ENCODE data around the gene HECTD3. TPM values are rescaled to one million over a fixed set of nuclear protein-coding genes. Genes with fewer than 3 reads are reported as not detected.

HECTD3 gene
- total RNA-seq, 1 experiment from 2014 or later = 25.3 TPM

DNA sequence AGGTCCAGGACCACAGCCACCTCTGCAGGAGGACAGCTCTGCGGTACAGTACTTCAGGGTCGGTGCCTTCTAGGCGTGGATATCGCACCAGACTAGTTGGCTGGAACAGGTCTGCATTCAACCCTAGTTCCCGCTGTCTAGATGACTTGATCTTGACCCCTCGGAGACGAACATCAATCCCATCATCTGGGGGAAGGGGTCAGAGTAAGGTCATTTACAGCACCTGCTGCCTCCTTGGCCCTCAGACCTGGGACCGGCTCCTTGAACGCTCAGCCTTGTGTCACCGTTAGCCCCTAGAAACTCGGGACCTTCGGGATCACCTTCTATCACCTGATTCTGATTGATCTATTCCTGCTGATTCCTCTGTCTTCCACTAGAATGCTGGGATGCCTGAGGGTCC is 2.6 kb downstream of the HECTD3 start:
- CTCF ChIA-PET = no interaction called here
- H3K36me3 ChIP-seq (ENCODE audit: low read depth, low read length) = peaks cover 14% of the 10 kb centered on the region
- H3F3A ChIP-seq (ENCODE audit: low read length, unreplicated experiment) = no peaks in the 10 kb centered on the region
- DNase-seq (no peak), ATAC-seq (no peak)
- H3K79me2 ChIP-seq (ENCODE audit: low read length) = peaks cover 22% of the 10 kb centered on the region
- H3K27me3 ChIP-seq (ENCODE audit: low read length) = no peaks in the 10 kb centered on the region
- H3K4me2 ChIP-seq (ENCODE audit: low read length) = no peak overlapping the region
- no peak for TF ChIP-seq EZH2 (IDR thresholded peaks at IDR 0.05; ENCODE audit: low read length, unreplicated experiment)
- TF ChIP-seq EZH2phosphoT487 (IDR thresholded peaks at IDR 0.05; ENCODE audit: borderline replicate concordance, low read length) = no peak
- TF ChIP-seq, protein P1, sequence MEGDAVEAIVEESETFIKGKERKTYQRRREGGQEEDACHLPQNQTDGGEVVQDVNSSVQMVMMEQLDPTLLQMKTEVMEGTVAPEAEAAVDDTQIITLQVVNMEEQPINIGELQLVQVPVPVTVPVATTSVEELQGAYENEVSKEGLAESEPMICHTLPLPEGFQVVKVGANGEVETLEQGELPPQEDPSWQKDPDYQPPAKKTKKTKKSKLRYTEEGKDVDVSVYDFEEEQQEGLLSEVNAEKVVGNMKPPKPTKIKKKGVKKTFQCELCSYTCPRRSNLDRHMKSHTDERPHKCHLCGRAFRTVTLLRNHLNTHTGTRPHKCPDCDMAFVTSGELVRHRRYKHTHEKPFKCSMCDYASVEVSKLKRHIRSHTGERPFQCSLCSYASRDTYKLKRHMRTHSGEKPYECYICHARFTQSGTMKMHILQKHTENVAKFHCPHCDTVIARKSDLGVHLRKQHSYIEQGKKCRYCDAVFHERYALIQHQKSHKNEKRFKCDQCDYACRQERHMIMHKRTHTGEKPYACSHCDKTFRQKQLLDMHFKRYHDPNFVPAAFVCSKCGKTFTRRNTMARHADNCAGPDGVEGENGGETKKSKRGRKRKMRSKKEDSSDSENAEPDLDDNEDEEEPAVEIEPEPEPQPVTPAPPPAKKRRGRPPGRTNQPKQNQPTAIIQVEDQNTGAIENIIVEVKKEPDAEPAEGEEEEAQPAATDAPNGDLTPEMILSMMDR (conservative IDR thresholded peaks at IDR 0.05; ENCODE audit: low read depth, low read length) = no peak
- no peaks in the 10 kb centered on the region for H3K9me3 ChIP-seq (ENCODE audit: low read length)
- BruUV-seq (replicated peaks) = no TSS peak
- H4K20me1 ChIP-seq (ENCODE audit: low read length) = no peaks in the 10 kb centered on the region
- H2AFZ ChIP-seq (ENCODE audit: low read length) = no peak overlapping the region
- H3K27ac ChIP-seq (ENCODE audit: low read length) = no peak overlapping the region
- intact Hi-C loops (cut with micrococcal nuclease) = no loop called here
- peaks cover 20% of the 10 kb centered on the region for H3K4me1 ChIP-seq (ENCODE audit: insufficient read depth, low read length)
- H3K9ac ChIP-seq (ENCODE audit: low read length) = no peak overlapping the region
- POLR2A ChIA-PET (ENCODE audit: unreplicated experiment) = interaction anchor here (0.6 kb wide), 1 partner anchor 22 kb away, joined by 5 read pairs; the partner anchor contains the start of gene EIF2B3
- no peaks in the 10 kb centered on the region for H3K9me2 ChIP-seq (replicated peaks; ENCODE audit: low read length)
- H3K4me3 ChIP-seq (ENCODE audit: low read length) = no peak overlapping the region

DNA sequence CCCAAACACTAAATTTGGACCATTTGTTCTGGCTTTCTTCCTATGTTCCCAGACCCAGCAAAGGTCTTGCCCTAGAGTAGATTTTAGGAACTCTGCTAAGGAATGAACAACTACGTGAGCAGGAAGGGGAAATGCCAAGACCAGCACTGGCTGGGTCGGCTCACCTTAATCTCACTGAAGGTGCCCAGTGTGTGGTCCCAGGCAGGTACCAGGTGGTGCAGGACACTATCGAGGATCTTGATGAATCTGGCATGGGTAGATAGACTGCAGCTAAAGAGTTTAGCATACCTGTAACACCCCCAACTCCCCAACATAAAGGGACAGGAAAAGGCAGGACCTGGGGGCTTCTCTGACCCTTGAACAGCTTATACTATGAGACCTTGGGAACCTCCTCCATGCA is 3.0 kb downstream of the HECTD3 start:
- ChIA-PET CTCF (no interaction called here), POLR2A (ENCODE audit: unreplicated experiment) (interaction anchor here (0.6 kb wide), 1 partner anchor 22 kb away, joined by 5 read pairs; the partner anchor contains the start of gene EIF2B3)
- Histone ChIP-seq H3K4me2 (ENCODE audit: low read length) (no peak overlapping the region), H3K27me3 (ENCODE audit: low read length) (no peaks in the 10 kb centered on the region), H3K9me3 (ENCODE audit: low read length) (no peaks in the 10 kb centered on the region), H4K20me1 (ENCODE audit: low read length) (no peaks in the 10 kb centered on the region), H3K79me2 (ENCODE audit: low read length) (peaks cover 17% of the 10 kb centered on the region), H3K9me2 (replicated peaks; ENCODE audit: low read length) (no peaks in the 10 kb centered on the region), H3F3A (ENCODE audit: low read length, unreplicated experiment) (no peaks in the 10 kb centered on the region), H3K4me1 (ENCODE audit: insufficient read depth, low read length) (peaks cover 16% of the 10 kb centered on the region), H3K4me3 (ENCODE audit: low read length) (no peak overlapping the region), H3K36me3 (ENCODE audit: low read depth, low read length) (peaks cover 18% of the 10 kb centered on the region), H3K9ac (ENCODE audit: low read length) (no peak overlapping the region), H2AFZ (ENCODE audit: low read length) (no peak overlapping the region), H3K27ac (ENCODE audit: low read length) (no peak overlapping the region)
- intact Hi-C loops (cut with micrococcal nuclease) = no loop called here
- BruUV-seq (replicated peaks) = no TSS peak
- DNase-seq = no peak
- TF ChIP-seq, protein P1 (conservative IDR thresholded peaks at IDR 0.05; ENCODE audit: low read depth, low read length) = no peak
- TF ChIP-seq EZH2 (IDR thresholded peaks at IDR 0.05; ENCODE audit: low read length, unreplicated experiment) (no peak), EZH2phosphoT487 (IDR thresholded peaks at IDR 0.05; ENCODE audit: borderline replicate concordance, low read length) (no peak)
- no peak for ATAC-seq

DNA sequence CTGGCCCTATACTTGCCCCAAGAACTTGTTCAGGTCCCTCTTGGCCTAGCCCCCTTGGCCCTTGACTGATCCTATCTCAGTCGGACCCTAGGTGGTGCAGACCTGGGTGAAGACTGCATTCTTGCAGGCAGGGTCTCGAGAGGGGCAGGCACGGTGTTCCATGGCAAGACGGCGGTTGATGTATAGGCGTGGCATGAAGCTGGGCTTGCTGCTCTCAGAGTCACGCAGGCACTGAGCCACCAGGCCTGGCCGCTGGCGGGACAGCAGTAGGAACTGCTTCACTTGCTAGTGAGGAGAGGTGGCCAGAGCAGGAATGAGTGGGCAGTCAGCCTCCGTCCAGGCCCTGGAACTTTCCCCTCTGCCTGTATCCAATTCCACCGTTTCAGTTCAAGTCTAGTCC is 3.8 kb downstream of the HECTD3 start:
- Histone ChIP-seq H4K20me1 (ENCODE audit: low read length) (no peaks in the 10 kb centered on the region), H3K9me2 (replicated peaks; ENCODE audit: low read length) (no peaks in the 10 kb centered on the region), H3K79me2 (ENCODE audit: low read length) (peaks cover 14% of the 10 kb centered on the region), H3K36me3 (ENCODE audit: low read depth, low read length) (peaks cover 19% of the 10 kb centered on the region), H3K4me1 (ENCODE audit: insufficient read depth, low read length) (peaks cover 13% of the 10 kb centered on the region), H3K4me2 (ENCODE audit: low read length) (no peak overlapping the region), H3K4me3 (ENCODE audit: low read length) (no peak overlapping the region), H3K27me3 (ENCODE audit: low read length) (no peaks in the 10 kb centered on the region), H3K9me3 (ENCODE audit: low read length) (no peaks in the 10 kb centered on the region), H3K27ac (ENCODE audit: low read length) (no peak overlapping the region), H2AFZ (ENCODE audit: low read length) (no peak overlapping the region), H3K9ac (ENCODE audit: low read length) (no peak overlapping the region), H3F3A (ENCODE audit: low read length, unreplicated experiment) (no peaks in the 10 kb centered on the region)
- intact Hi-C loops (cut with micrococcal nuclease) = no loop called here
- BruUV-seq (replicated peaks) = no TSS peak
- ATAC-seq (no peak), DNase-seq (no peak)
- TF ChIP-seq EZH2 (IDR thresholded peaks at IDR 0.05; ENCODE audit: low read length, unreplicated experiment) (no peak), EZH2phosphoT487 (IDR thresholded peaks at IDR 0.05; ENCODE audit: borderline replicate concordance, low read length) (no peak)
- TF ChIP-seq, protein P1 (conservative IDR thresholded peaks at IDR 0.05; ENCODE audit: low read depth, low read length) = no peak
- ChIA-PET CTCF (no interaction called here), POLR2A (ENCODE audit: unreplicated experiment) (no interaction called here)

Measured in PC-3 (cell line).